AG04449 (cell line): ENCODE data around the gene COL4A4.

ENCODE experiments used
- CTCF ChIA-PET: fragments of 350-600 bp; formaldehyde crosslinking; extraction: SDS; loops from one replicate; lab custom pipeline; 2021; ENCODE audit warnings: antibody characterized with exemption; lab: Yijun Ruan, JAX
- POLR2A ChIA-PET: fragments of 400-600, 350-600 bp; formaldehyde crosslinking; extraction: SDS; loops from one replicate; lab custom pipeline; 2020; ENCODE audit warnings: antibody characterized with exemption, inconsistent platforms; lab: Yijun Ruan, JAX
- DNase-seq: peaks from one replicate; pipeline ENCODE4 v3.0.0-alpha.2; 2010; ENCODE audit warnings: low read depth, low spot score
- H3K4me3 ChIP-seq: 2 replicates; pipeline ENCODE4 v1.5.1; 2011; ENCODE audit warnings: low read depth, mild to moderate bottlenecking, control low read depth, low read length
- TF ChIP-seq, protein P1 (sequence below): IDR thresholded peaks from one replicate; pipeline ENCODE4 v1.5.1; 2011; ENCODE audit warnings: mild to moderate bottlenecking, moderate library complexity, low read length, control low read depth, inconsistent platforms; ENCODE audit not compliant: insufficient read depth; ENCODE audit errors: missing control alignments

Gene COL4A4

GRCh38 chr2:227036527-227036926, 127.5 kb downstream of the COL4A4 start:
- POLR2A ChIA-PET, result no interaction called here
- H3K4me3 ChIP-seq, result no peak overlapping the region
- no peak for DNase-seq
- TF ChIP-seq, protein P1, sequence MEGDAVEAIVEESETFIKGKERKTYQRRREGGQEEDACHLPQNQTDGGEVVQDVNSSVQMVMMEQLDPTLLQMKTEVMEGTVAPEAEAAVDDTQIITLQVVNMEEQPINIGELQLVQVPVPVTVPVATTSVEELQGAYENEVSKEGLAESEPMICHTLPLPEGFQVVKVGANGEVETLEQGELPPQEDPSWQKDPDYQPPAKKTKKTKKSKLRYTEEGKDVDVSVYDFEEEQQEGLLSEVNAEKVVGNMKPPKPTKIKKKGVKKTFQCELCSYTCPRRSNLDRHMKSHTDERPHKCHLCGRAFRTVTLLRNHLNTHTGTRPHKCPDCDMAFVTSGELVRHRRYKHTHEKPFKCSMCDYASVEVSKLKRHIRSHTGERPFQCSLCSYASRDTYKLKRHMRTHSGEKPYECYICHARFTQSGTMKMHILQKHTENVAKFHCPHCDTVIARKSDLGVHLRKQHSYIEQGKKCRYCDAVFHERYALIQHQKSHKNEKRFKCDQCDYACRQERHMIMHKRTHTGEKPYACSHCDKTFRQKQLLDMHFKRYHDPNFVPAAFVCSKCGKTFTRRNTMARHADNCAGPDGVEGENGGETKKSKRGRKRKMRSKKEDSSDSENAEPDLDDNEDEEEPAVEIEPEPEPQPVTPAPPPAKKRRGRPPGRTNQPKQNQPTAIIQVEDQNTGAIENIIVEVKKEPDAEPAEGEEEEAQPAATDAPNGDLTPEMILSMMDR, result no peak
- CTCF ChIA-PET, result interaction anchor here (1.1 kb wide), 1 partner anchor 10 kb away, joined by 3 read pairs; no protein-coding TSS in a partner anchor

GRCh38 chr2:227035711-227036367, 128.2 kb downstream of the COL4A4 start:
- TF ChIP-seq, protein P1, result no peak
- ChIA-PET CTCF (no interaction called here), POLR2A (no interaction called here)
- no peak overlapping the region for H3K4me3 ChIP-seq
- DNase-seq, result no peak

DNA sequence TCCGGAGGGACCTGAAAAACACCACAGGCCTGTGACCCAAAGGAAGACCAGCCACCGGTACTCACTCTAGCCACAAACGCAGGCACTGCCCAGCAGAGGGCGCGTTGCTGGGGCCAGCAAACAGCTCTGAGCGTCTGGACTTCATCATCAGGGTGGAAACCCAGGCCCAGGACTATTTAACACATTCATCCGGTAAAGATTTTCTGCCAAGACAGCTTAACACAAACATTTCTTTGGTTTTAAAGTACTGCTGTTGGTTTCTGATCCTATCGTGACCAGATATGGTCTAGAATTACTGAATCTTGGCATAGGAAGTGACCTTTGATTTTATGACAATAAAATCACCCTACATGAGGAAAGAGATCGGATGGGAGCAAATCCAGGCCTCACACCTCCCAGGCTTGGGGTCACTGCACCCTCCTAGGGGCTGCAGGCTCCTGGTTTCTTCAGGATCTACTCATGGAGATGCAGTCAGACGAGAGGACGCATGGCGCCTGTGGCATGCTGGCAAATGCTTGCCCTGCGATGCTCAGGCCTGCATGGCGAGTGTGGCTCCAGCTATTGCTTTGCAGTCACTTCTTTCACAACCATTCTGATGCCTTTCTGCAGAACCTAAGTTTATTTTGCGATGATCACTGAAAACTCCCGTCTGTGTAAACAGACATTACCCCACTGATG, 130.4 kb downstream of the COL4A4 start:
- TF ChIP-seq, protein P1, result peak; percentile 75
- ChIA-PET POLR2A (no interaction called here), CTCF (interaction anchor here (0.5 to 3.3 kb wide), 18 partner anchors 9 to 944 kb away, joined by 3 to 23 read pairs (median 4); no protein-coding TSS in a partner anchor)
- no peak for DNase-seq
- H3K4me3 ChIP-seq, result no peak overlapping the region

- H3K4me3 ChIP-seq, result no peak overlapping the region
- no peak for DNase-seq
- CTCF ChIA-PET, result interaction anchor here (3.3 kb wide), 1 partner anchor 8 kb away, joined by 23 read pairs; no protein-coding TSS in a partner anchor
- POLR2A ChIA-PET, result no interaction called here
- TF ChIP-seq, protein P1, result no peak
These were observed 132.6 kb downstream of the COL4A4 start for GRCh38 chr2:227031379-227031778.

DNA sequence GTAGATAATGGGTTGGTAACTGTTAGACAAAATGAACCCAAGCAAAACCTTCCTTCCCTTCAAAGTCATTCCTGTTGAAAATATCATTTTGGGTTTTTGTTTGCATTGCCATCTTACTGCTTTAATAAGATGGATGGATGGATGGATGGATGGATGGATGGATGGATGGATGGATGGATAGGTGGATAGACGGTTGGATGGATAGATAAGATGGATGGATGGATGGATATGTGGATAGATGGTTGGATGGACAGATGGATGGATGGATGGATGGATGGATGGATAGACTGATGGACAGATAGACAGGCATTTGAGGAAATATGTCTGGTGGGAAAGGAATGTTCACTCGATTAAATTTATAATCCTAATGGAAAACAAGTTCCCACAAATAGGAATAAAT, 133.2 kb downstream of the COL4A4 start:
- TF ChIP-seq, protein P1, result no peak
- ChIA-PET POLR2A (no interaction called here), CTCF (interaction anchor here (3.3 kb wide), 1 partner anchor 7 kb away, joined by 23 read pairs; no protein-coding TSS in a partner anchor)
- no peak for DNase-seq
- H3K4me3 ChIP-seq, result no peak overlapping the region

DNA sequence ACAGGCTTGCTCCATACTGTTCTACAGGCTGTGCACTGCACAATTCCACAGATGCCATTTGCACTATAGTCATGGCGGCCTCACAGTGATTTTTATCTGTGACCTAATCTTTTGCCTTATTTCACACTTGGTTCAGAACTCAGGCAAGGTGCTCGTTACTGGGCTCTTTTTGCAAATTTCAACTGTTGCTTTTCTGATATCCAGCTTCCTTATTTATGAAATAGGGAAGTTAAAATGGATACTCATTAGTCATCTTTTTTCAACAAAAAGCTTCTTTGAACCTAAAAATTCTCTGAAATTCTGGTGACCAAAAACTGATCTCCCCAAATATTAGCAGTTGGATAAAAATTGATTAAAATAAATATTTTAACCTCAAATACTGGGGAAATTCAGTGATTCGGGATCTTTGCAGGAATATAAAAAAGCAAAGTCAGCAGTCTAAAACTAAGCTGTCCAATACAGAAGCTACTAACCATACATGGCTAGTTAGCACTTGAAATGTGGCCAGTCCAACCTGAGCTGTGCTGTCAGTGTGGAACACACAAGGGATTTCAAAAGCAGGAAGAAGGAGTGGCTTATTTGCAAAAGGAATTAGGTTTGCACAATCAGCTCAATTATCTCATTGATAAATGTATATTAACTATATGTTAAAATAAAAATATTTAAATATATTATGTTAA, 134.4 kb downstream of the COL4A4 start:
- CTCF ChIA-PET, result no interaction called here
- TF ChIP-seq, protein P1, result no peak
- H3K4me3 ChIP-seq, result no peak overlapping the region
- no peak for DNase-seq
- POLR2A ChIA-PET, result no interaction called here
